Astrocyte (in vitro differentiated cells and primary cell): ENCODE data around the gene SUN1.

ENCODE experiments used
- CTCF ChIP-seq: IDR thresholded peaks from 2 replicates; pipeline ENCODE4 v1.5.1; 2011; ENCODE audit warnings: low read depth, mild to moderate bottlenecking, inconsistent platforms, low read length, moderate library complexity; ENCODE audit not compliant: insufficient read depth
- EZH2 ChIP-seq: IDR thresholded peaks from 2 replicates; pipeline ENCODE4 v1.6.1; 2012; ENCODE audit warnings: mild to moderate bottlenecking, low read length, inconsistent platforms; ENCODE audit not compliant: insufficient read depth

GRCh38 chr7:861222-861621 lies 28.9 kb downstream of the SUN1 start:
- no peak for TF ChIP-seq CTCF
- TF ChIP-seq EZH2 = no peak
